Measurements from ENCODE around the gene MRNIP. TPM values are rescaled to one million over a fixed set of nuclear protein-coding genes. Genes with fewer than 3 reads are reported as not detected.

The MRNIP gene
- total RNA-seq, 2 experiments from 2014 or later: 20.2 to 21.4 TPM

DNA sequence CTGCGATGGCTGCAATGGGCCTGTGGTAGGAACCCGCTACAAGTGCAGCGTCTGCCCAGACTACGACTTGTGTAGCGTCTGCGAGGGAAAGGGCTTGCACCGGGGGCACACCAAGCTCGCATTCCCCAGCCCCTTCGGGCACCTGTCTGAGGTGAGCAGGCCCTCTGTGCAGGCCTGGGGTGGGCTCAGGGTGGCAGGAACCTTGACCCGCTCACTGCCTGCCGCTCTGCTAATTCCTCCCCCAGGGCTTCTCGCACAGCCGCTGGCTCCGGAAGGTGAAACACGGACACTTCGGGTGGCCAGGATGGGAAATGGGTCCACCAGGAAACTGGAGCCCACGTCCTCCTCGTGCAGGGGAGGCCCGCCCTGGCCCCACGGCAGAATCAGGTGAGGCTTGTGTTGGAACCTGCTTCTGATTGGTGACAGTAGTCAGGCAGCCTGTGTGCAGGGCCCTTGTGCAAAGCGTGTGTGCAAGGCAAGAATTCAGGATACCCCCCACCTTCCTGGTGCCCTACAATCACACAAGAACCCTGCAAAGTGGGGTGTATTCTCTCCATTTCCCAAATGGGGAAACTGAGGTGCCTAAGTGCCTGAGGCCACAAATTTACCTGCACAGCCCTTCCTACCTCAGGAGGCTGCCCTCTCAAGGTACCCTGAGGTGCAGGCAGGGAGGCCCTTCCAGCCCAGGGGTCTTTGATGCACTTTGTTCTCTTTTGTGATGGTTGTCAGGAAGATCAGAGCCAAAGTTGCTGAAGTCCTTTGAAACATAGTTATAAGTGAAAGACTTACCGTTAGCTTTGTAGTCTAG lies 34.5 kb downstream of the MRNIP start:
- H3K4me3 Mint-ChIP-seq: no peak overlapping the region
- peaks cover 40% of the 10 kb centered on the region for H3K4me1 Mint-ChIP-seq
- CTCF ChIA-PET: interaction anchor here (1.1 kb wide), 1 partner anchor 22 kb away, joined by 3 read pairs; no protein-coding TSS in a partner anchor
- no peaks in the 10 kb centered on the region for H3K27me3 Mint-ChIP-seq
- no peak for ATAC-seq
- H3K27ac Mint-ChIP-seq: no peak overlapping the region
- no peaks in the 10 kb centered on the region for H3K9me3 Mint-ChIP-seq (ENCODE audit: low read depth)
- DNase-seq: no peak
- H3K36me3 Mint-ChIP-seq: peaks cover 53% of the 10 kb centered on the region

DNA sequence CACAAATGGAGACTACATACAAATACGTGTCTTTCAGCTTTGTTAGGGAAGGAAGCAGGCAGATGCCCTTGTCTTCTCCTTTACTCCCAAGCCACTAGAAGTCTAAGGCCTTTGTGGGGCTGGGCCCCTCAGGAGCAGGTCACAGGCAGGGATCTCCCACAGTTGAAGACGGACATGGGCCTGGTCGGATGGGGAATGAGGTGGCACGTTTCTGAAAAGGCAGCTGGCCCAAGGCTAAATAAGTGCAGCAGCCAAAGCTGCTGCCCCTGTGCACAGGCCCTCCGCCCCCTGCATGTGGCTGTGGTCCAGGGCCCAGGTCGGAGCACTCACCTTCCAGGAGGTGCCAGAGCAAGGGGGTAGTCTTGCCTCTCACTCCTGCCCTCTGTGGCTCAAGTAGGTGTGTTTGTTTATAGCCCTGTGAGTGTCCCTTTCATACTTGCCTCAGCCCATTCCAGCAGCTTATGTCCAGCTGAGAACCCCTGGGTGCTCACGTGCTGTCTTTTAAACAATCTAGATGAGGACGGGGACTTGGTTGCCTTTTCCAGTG lies 36.1 kb downstream of the MRNIP start:
- H3K36me3 Mint-ChIP-seq: peaks cover 40% of the 10 kb centered on the region
- ATAC-seq (no peak), DNase-seq (no peak)
- CTCF ChIA-PET: interaction anchor here (0.7 to 1.5 kb wide), 4 partner anchors 20 to 164 kb away, joined by 3 to 6 read pairs (median 4); partner anchors contain the start of gene LTC4S
- H3K4me3 Mint-ChIP-seq: peak overlapping the region; percentile 92
- no peaks in the 10 kb centered on the region for H3K9me3 Mint-ChIP-seq (ENCODE audit: low read depth)
- no peaks in the 10 kb centered on the region for H3K27me3 Mint-ChIP-seq
- peaks cover 51% of the 10 kb centered on the region for H3K4me1 Mint-ChIP-seq
- peak overlapping the region; percentile 97 for H3K27ac Mint-ChIP-seq

DNA sequence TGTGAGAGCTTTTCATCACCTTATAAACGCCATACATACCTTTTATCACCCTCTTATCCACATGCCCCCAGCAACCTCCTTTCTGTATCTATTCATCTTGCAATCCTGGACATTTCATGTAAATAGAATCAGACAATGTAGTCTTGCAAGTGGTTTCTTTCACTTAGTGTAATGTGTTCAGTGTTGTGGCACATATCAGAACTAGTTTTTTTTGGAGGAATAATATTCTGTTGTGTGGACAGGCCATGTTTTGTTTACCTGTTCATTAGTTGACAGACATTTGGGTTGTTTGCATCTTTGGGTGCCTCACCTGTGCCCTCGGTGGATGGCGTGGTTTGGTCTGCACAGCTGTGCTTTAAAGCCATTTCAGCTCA lies 36.6 kb downstream of the MRNIP start:
- H3K9me3 Mint-ChIP-seq (ENCODE audit: low read depth): no peaks in the 10 kb centered on the region
- H3K4me3 Mint-ChIP-seq: peak overlapping the region; percentile 92
- H3K27me3 Mint-ChIP-seq: no peaks in the 10 kb centered on the region
- H3K4me1 Mint-ChIP-seq: peaks cover 54% of the 10 kb centered on the region
- peaks cover 38% of the 10 kb centered on the region for H3K36me3 Mint-ChIP-seq
- CTCF ChIA-PET: interaction anchor here (0.9 to 1.5 kb wide), 3 partner anchors 20 to 58 kb away, joined by 3 to 6 read pairs (median 6); partner anchors contain the start of gene LTC4S
- H3K27ac Mint-ChIP-seq: peak overlapping the region; percentile 97
- ATAC-seq (no peak), DNase-seq (no peak)

- DNase-seq: peak; percentile 94
- peak overlapping the region; percentile 97 for H3K27ac Mint-ChIP-seq
- CTCF ChIA-PET: interaction anchor here (0.9 to 2.5 kb wide), 3 partner anchors 19 to 27 kb away, joined by 3 to 17 read pairs (median 6); partner anchors contain the start of gene LTC4S
- H3K9me3 Mint-ChIP-seq (ENCODE audit: low read depth): no peaks in the 10 kb centered on the region
- peaks cover 51% of the 10 kb centered on the region for H3K4me1 Mint-ChIP-seq
- H3K4me3 Mint-ChIP-seq: peak overlapping the region; percentile 92
- no peaks in the 10 kb centered on the region for H3K27me3 Mint-ChIP-seq
- H3K36me3 Mint-ChIP-seq: peaks cover 34% of the 10 kb centered on the region
- ATAC-seq: peak; percentile 70
Observed at GRCh38 chr5:179821298-179822058, 37.1 kb downstream of the MRNIP start.

DNA sequence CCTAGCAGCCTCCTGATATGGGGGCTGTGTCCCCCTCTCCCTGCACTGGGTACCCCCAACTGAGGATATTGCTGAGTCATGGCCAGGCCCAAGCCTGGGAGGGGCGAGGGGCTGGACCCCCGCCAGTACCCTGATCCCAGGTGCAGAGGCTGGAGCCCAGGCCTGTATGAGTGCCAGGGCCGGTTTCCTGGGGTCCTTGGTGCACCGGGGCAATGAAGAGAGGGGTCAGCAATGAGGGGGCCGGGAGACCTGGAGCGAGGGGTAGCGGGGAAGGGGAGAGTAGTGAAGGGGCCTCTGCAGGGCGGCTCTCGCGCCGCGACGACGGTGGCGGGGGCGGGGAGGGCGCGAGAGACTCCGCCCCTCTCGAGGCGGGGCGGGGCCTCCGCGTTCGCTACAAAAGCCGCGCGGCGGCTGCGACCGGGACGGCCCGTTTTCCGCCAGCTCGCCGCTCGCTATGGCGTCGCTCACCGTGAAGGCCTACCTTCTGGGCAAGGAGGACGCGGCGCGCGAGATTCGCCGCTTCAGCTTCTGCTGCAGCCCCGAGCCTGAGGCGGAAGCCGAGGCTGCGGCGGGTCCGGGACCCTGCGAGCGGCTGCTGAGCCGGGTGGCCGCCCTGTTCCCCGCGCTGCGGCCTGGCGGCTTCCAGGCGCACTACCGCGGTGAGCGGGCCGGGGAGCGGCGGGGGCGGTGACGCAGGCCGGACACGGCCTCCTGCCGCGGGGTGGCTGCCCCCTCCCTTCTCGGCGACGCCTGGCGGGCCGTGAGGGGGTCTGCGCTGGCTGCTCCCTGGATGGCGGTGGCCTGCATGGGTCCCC lies 37.9 kb downstream of the MRNIP start, which contains the start of gene SQSTM1:
TSS of gene SQSTM1 (plus strand) at position 423 of the 815 bp plus-strand sequence. CDS start at position 455, 32 bp downstream.
- ATAC-seq: peak; percentile 55
- peak; percentile 83 for DNase-seq
- Mint-ChIP-seq H3K4me3 (peak within 1 kb of the TSS; percentile 92), H3K36me3 (peaks cover 32% of the 10 kb centered on the region), H3K27ac (peak within 1 kb of the TSS; percentile 97), H3K27me3 (no peaks in the 10 kb centered on the region), H3K9me3 (ENCODE audit: low read depth) (no peaks in the 10 kb centered on the region), H3K4me1 (peaks cover 49% of the 10 kb centered on the region)
- CTCF ChIA-PET: interaction anchor here (0.5 to 2.5 kb wide), 7 partner anchors 9 to 86 kb away, joined by 3 to 17 read pairs (median 5); partner anchors contain the start of gene MGAT4B

- CTCF ChIA-PET: interaction anchor here (0.5 to 2.5 kb wide), 8 partner anchors 9 to 87 kb away, joined by 3 to 17 read pairs (median 5); partner anchors contain the start of gene MGAT4B
Observed at GRCh38 chr5:179820127-179820482, 38.5 kb downstream of the MRNIP start.

GRCh38 chr5:179819296-179820126 lies 39.1 kb downstream of the MRNIP start:
- Mint-ChIP-seq H3K27me3 (no peaks in the 10 kb centered on the region), H3K4me1 (peaks cover 44% of the 10 kb centered on the region), H3K27ac (peak overlapping the region; percentile 84), H3K4me3 (peak overlapping the region; percentile 59), H3K36me3 (peaks cover 25% of the 10 kb centered on the region), H3K9me3 (ENCODE audit: low read depth) (no peaks in the 10 kb centered on the region)
- DNase-seq (peak; percentile 60), ATAC-seq (peak; percentile 3)
- CTCF ChIA-PET: interaction anchor here (0.6 to 2.5 kb wide), 8 partner anchors 8 to 87 kb away, joined by 3 to 17 read pairs (median 5); partner anchors contain the start of genes MAML1 and MGAT4B

More at GRCh38 chr5:179820127-179820482, 38.5 kb downstream of the MRNIP start:
- Mint-ChIP-seq H3K27me3 (no peaks in the 10 kb centered on the region), H3K4me3 (peak overlapping the region; percentile 59), H3K4me1 (peaks cover 48% of the 10 kb centered on the region), H3K36me3 (peaks cover 31% of the 10 kb centered on the region), H3K27ac (peak overlapping the region; percentile 84), H3K9me3 (ENCODE audit: low read depth) (no peaks in the 10 kb centered on the region)
- DNase-seq (no peak), ATAC-seq (no peak)

DNA sequence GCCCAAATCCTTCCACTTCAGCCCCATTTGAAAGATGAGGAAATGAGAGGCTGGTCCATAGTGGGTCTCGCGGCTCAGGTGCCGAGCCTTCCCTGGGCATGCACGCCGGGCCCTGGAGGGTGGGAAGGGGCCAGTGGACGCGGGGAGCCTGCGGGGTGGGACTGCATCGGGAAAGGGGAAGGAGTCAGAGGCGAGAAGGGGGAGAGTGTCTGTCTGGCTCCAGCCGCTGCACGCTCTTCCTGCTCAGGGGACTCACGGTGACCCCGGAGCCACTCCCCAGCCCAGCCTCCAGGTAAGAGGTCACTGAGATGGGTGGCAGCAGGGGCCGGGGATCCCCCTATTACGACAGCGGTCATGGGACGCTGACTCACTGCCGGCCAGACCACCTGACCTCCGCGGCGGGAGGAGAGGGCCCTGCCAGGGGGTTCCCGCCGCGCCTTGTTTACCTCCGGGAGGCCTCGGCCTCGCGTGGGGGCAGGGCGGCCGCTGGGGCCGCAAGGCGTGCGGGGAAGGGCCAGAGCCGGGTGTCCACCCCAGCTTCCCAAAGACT lies 39.8 kb downstream of the MRNIP start:
- CTCF ChIA-PET: interaction anchor here (0.6 to 2.5 kb wide), 5 partner anchors 7 to 86 kb away, joined by 3 to 17 read pairs (median 5); partner anchors contain the start of gene MAML1

DNA sequence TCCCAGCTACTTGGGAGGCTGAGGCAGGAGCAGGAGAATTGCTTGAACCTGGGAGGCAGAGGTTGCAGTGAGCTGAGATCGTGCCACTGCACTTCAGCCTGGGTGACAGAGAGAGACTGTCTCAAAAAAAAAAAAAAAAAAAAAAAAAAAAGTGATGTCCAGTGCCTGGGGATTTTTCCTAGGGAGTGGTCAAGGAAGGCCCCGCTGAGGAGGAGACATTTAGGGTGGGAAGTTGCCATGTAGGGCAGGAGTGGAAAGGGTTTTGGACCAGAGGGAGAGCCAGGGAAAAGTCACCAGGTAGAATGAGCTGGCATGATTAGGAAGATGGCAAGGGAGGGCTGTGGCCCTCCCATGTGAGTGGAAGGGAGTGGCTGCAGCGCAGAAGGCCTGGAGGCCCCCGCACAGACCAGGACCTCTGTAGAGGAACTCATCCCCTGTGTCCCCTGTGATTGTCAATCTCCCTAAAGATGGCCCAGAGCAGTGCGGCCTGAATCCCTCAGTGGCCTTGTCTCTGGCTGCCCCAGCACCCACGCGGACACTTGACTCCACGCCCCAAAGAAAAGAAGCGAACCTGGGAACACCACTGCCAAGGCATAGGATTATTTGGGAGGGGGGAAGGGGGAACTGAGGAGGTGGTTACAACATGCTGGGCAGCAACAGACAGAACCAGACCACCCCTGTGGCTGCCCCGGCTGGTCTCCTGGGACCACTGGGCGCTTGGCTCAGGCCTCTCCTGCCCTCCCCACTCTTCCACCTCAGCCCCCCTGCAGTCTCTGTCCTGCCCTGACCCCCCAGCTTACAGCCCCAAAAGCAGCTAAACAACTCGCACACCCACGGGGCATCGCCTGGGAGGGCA lies 40.5 kb downstream of the MRNIP start:
- Mint-ChIP-seq H3K4me3 (peak overlapping the region; percentile 75), H3K36me3 (peaks cover 17% of the 10 kb centered on the region), H3K27me3 (no peaks in the 10 kb centered on the region), H3K9me3 (ENCODE audit: low read depth) (no peaks in the 10 kb centered on the region), H3K4me1 (peaks cover 38% of the 10 kb centered on the region), H3K27ac (peak overlapping the region; percentile 84)
- no peak for DNase-seq
- no peak for ATAC-seq
- CTCF ChIA-PET: interaction anchor here (2.0 kb wide), 1 partner anchor 22 kb away, joined by 6 read pairs; no protein-coding TSS in a partner anchor

More for the DNA sequence above, 39.8 kb downstream of the MRNIP start:
- ATAC-seq: peak; percentile 56
- Mint-ChIP-seq H3K4me3 (peak overlapping the region; percentile 75), H3K36me3 (peaks cover 21% of the 10 kb centered on the region), H3K27me3 (no peaks in the 10 kb centered on the region), H3K27ac (peak overlapping the region; percentile 84), H3K4me1 (peaks cover 41% of the 10 kb centered on the region), H3K9me3 (ENCODE audit: low read depth) (no peaks in the 10 kb centered on the region)
- DNase-seq: peak; percentile 95

- H3K27ac Mint-ChIP-seq: no peak overlapping the region
- CTCF ChIA-PET: interaction anchor here (2.0 kb wide), 1 partner anchor 22 kb away, joined by 6 read pairs; no protein-coding TSS in a partner anchor
- no peaks in the 10 kb centered on the region for H3K27me3 Mint-ChIP-seq
- no peaks in the 10 kb centered on the region for H3K9me3 Mint-ChIP-seq (ENCODE audit: low read depth)
- no peak for DNase-seq
- H3K36me3 Mint-ChIP-seq: peaks cover 14% of the 10 kb centered on the region
- no peak for ATAC-seq
- peaks cover 32% of the 10 kb centered on the region for H3K4me1 Mint-ChIP-seq
- H3K4me3 Mint-ChIP-seq: peak overlapping the region; percentile 26
Observed at GRCh38 chr5:179817470-179817840, 41.2 kb downstream of the MRNIP start.

Measured in activated CD8-positive, alpha-beta memory T cell treated with anti-CD3 and anti-CD28 coated beads, Interleukin-2, amount 10 ng/mL, durations not matched to agents 7 days and 5 days (primary cell).